HG02642 (cell line): ENCODE results near the gene RRBP1.
"Not testable (repeated sequence)": the region's sequence is repeated elsewhere in the genome, so short reads cannot be mapped to it uniquely, and the experiment has no call there.

ENCODE experiments used
- ATAC-seq: cut with Tn5 transposase; IDR thresholded peaks from one replicate; pipeline ENCODE4 v1.9.1; 2021; ENCODE audit warnings: mild to moderate bottlenecking; ENCODE audit not compliant: unreplicated experiment, poor library complexity

Gene RRBP1

GRCh38 chr20:17667445-17667844 is 14.6 kb downstream of the RRBP1 start:
- no peak for ATAC-seq

GRCh38 chr20:17666481-17666880 is 15.6 kb downstream of the RRBP1 start:
- no peak for ATAC-seq

- ATAC-seq: no peak
These were observed 16.3 kb downstream of the RRBP1 start for GRCh38 chr20:17665756-17666155.

GRCh38 chr20:17664025-17664633 is 17.9 kb downstream of the RRBP1 start:
- no peak for ATAC-seq

GRCh38 chr20:17663486-17663885 is 18.6 kb downstream of the RRBP1 start:
- ATAC-seq: no peak

GRCh38 chr20:17663040-17663399 is 19.0 kb downstream of the RRBP1 start:
- ATAC-seq: no peak

- ATAC-seq: no peak
These were observed 19.6 kb downstream of the RRBP1 start for GRCh38 chr20:17662333-17663039.

- ATAC-seq: no peak
These were observed 20.8 kb downstream of the RRBP1 start for GRCh38 chr20:17661121-17661744.

- ATAC-seq: no peak
These were observed 21.4 kb downstream of the RRBP1 start for GRCh38 chr20:17660667-17661066.

GRCh38 chr20:17659801-17660200 is 22.2 kb downstream of the RRBP1 start:
- ATAC-seq: no peak

GRCh38 chr20:17659344-17659743 is 22.7 kb downstream of the RRBP1 start:
- ATAC-seq: not testable (repeated sequence)

GRCh38 chr20:17658648-17658993 is 23.4 kb downstream of the RRBP1 start:
- no peak for ATAC-seq

GRCh38 chr20:17657898-17658647 is 24.0 kb downstream of the RRBP1 start:
- no peak for ATAC-seq

- ATAC-seq: no peak
These were observed 24.8 kb downstream of the RRBP1 start for GRCh38 chr20:17657079-17657825.

- no peak for ATAC-seq
These were observed 26.1 kb downstream of the RRBP1 start for GRCh38 chr20:17655865-17656479.

GRCh38 chr20:17655286-17655651 is 26.8 kb downstream of the RRBP1 start:
- ATAC-seq: no peak

- ATAC-seq: no peak
These were observed 27.3 kb downstream of the RRBP1 start for GRCh38 chr20:17654649-17655285.

- ATAC-seq: no peak
These were observed 28.0 kb downstream of the RRBP1 start for GRCh38 chr20:17653835-17654648.

GRCh38 chr20:17652411-17652810 is 29.6 kb downstream of the RRBP1 start:
- no peak for ATAC-seq
